SK-N-MC (cell line): ENCODE results near the gene MLANA.

Source experiments
- DNase-seq: peaks from one replicate; pipeline ENCODE4 v3.0.0-alpha.2; 2011; ENCODE audit warnings: low read depth, low spot score
- H3K27ac ChIP-seq: fragments of 200-600 bp; sonication (generic); 2 replicates; pipeline ENCODE4 v1.5.1; 2016; ENCODE audit warnings: mixed run types
- H3K36me3 ChIP-seq: fragments of 200-600 bp; sonication (generic); 2 replicates; pipeline ENCODE4 v1.6.1; 2017; ENCODE audit warnings: antibody characterized with exemption, low read length, mixed read lengths; ENCODE audit not compliant: insufficient read depth
- H3K4me3 ChIP-seq: fragments of 200-600 bp; sonication (generic); 2 replicates; pipeline ENCODE4 v1.5.1; 2016
- H3K9ac ChIP-seq: fragments of 200-600 bp; sonication (generic); 2 replicates; pipeline ENCODE4 v1.8.0; 2017; ENCODE audit warnings: mixed run types, mixed read lengths; ENCODE audit not compliant: insufficient read length
- H3K9me3 ChIP-seq: fragments of 200-600 bp; sonication (generic); 2 replicates; pipeline ENCODE4 v1.6.1; 2017; ENCODE audit warnings: low read depth, mild to moderate bottlenecking, antibody characterized with exemption, low read length, moderate library complexity, mixed read lengths
- EZH2 ChIP-seq: fragments of 200-600 bp; sonication (generic); IDR thresholded peaks from one replicate; pipeline ENCODE4 v1.6.1; 2017; ENCODE audit warnings: antibody characterized with exemption
- FOXP2 ChIP-seq: optimal IDR thresholded peaks from 2 replicates; pipeline ENCODE3; 2011; ENCODE audit warnings: mild to moderate bottlenecking, moderate library complexity; ENCODE audit not compliant: insufficient read depth; ENCODE audit errors: extremely low read length, control extremely low read depth
- POLR2AphosphoS5 ChIP-seq: IDR thresholded peaks from 2 replicates; pipeline ENCODE4 v1.6.1; 2012; ENCODE audit warnings: mild to moderate bottlenecking, low read depth, low read length, borderline replicate concordance

MLANA gene

GRCh38 chr9:5951686-5952211, 61.1 kb downstream of the MLANA start:
- no peak overlapping the region for H3K4me3 ChIP-seq
- H3K9me3 ChIP-seq = no peaks in the 10 kb centered on the region
- no peak overlapping the region for H3K27ac ChIP-seq
- H3K9ac ChIP-seq = no peak overlapping the region
- no peak for DNase-seq
- H3K36me3 ChIP-seq = no peaks in the 10 kb centered on the region
- TF ChIP-seq FOXP2 (no peak), POLR2AphosphoS5 (no peak), EZH2 (no peak)

GRCh38 chr9:5953743-5954707, 63.3 kb downstream of the MLANA start:
- TF ChIP-seq POLR2AphosphoS5 (no peak), EZH2 (no peak), FOXP2 (no peak)
- H3K27ac ChIP-seq = no peak overlapping the region
- no peaks in the 10 kb centered on the region for H3K9me3 ChIP-seq
- no peak overlapping the region for H3K4me3 ChIP-seq
- no peak overlapping the region for H3K9ac ChIP-seq
- no peaks in the 10 kb centered on the region for H3K36me3 ChIP-seq
- no peak for DNase-seq

- no peak for TF ChIP-seq POLR2AphosphoS5
- no peak for TF ChIP-seq FOXP2
- TF ChIP-seq EZH2 = no peak
- Histone ChIP-seq H3K27ac (no peak overlapping the region), H3K9me3 (no peaks in the 10 kb centered on the region), H3K36me3 (no peaks in the 10 kb centered on the region), H3K4me3 (no peak overlapping the region), H3K9ac (no peak overlapping the region)
- no peak for DNase-seq
These were observed 66.5 kb downstream of the MLANA start for GRCh38 chr9:5957166-5957565.

- H3K27ac ChIP-seq = no peak overlapping the region
- TF ChIP-seq EZH2 = no peak
- no peak for TF ChIP-seq POLR2AphosphoS5
- no peak for TF ChIP-seq FOXP2
- H3K4me3 ChIP-seq = no peak overlapping the region
- H3K9ac ChIP-seq = no peak overlapping the region
- no peak for DNase-seq
- H3K36me3 ChIP-seq = no peaks in the 10 kb centered on the region
- no peaks in the 10 kb centered on the region for H3K9me3 ChIP-seq
These were observed 67.6 kb downstream of the MLANA start for GRCh38 chr9:5958273-5958672.
